HEK293T (cell line): ENCODE measurements around the gene S100A16.

ENCODE experiments used
- CTCF ChIA-PET: fragments of 350-600 bp; formaldehyde crosslinking; extraction: SDS; loops from one replicate; lab custom pipeline; 2021; ENCODE audit warnings: antibody characterized with exemption, inconsistent platforms; lab: Yijun Ruan, JAX
- POLR2A ChIA-PET: fragments of 350-600 bp; formaldehyde crosslinking; extraction: SDS; loops from one replicate; lab custom pipeline; 2020; ENCODE audit warnings: antibody characterized with exemption, inconsistent platforms; lab: Yijun Ruan, JAX
- DNase-seq: peaks from one replicate; pipeline ENCODE4 v3.0.0; 2012; ENCODE audit warnings: mixed read lengths; ENCODE audit errors: extremely low spot score
- ARNT ChIP-seq: fragments of 450-650 bp; IDR thresholded peaks from 2 replicates; pipeline ENCODE4 v1.6.1; 2017; ENCODE audit warnings: mild to moderate bottlenecking
- BHLHE40 ChIP-seq: fragments of 450-650 bp; IDR thresholded peaks from 2 replicates; pipeline ENCODE4 v1.6.1; 2016; ENCODE audit warnings: mild to moderate bottlenecking, moderate library complexity, borderline replicate concordance
- CTBP1 ChIP-seq: fragments of 450-650 bp; IDR thresholded peaks from 2 replicates; pipeline ENCODE4 v1.6.1; 2016; ENCODE audit warnings: borderline replicate concordance
- ELF4 ChIP-seq: fragments of 450-650 bp; IDR thresholded peaks from 2 replicates; pipeline ENCODE4 v1.6.1; 2017; ENCODE audit warnings: antibody characterized with exemption
- FOXA1 ChIP-seq: fragments of 450-650 bp; IDR thresholded peaks from 2 replicates; pipeline ENCODE4 v1.6.1; 2016; ENCODE audit warnings: mild to moderate bottlenecking
- FOXK2 ChIP-seq: fragments of 450-650 bp; IDR thresholded peaks from 2 replicates; pipeline ENCODE4 v1.6.1; 2016; ENCODE audit warnings: mild to moderate bottlenecking
- FOXM1 ChIP-seq: fragments of 450-650 bp; IDR thresholded peaks from 2 replicates; pipeline ENCODE4 v1.6.1; 2017; ENCODE audit warnings: mild to moderate bottlenecking, borderline replicate concordance
- HDGF ChIP-seq: fragments of 450-650 bp; IDR thresholded peaks from 2 replicates; pipeline ENCODE4 v1.6.1; 2017; ENCODE audit warnings: antibody characterized with exemption, borderline replicate concordance
- L3MBTL2 ChIP-seq: fragments of 450-650 bp; conservative IDR thresholded peaks from 2 replicates; pipeline ENCODE4 v1.6.1; 2016; ENCODE audit warnings: mild to moderate bottlenecking
- LEF1 ChIP-seq: fragments of 450-650 bp; IDR thresholded peaks from 2 replicates; pipeline ENCODE4 v1.6.1; 2017; ENCODE audit warnings: mild to moderate bottlenecking, borderline replicate concordance
- NFRKB ChIP-seq: fragments of 450-650 bp; IDR thresholded peaks from 2 replicates; pipeline ENCODE4 v1.6.1; 2016; ENCODE audit warnings: mild to moderate bottlenecking, moderate library complexity
- PKNOX1 ChIP-seq: fragments of 450-650 bp; IDR thresholded peaks from 2 replicates; pipeline ENCODE4 v1.6.1; 2016
- SP1 ChIP-seq: fragments of 450-650 bp; IDR thresholded peaks from 2 replicates; pipeline ENCODE4 v1.6.1; 2017
- SUZ12 ChIP-seq: fragments of 450-650 bp; IDR thresholded peaks from 2 replicates; pipeline ENCODE4 v1.6.1; 2016; ENCODE audit warnings: mild to moderate bottlenecking
- TARDBP ChIP-seq: fragments of 450-650 bp; IDR thresholded peaks from 2 replicates; pipeline ENCODE4 v1.6.1; 2016
- ZNF384 ChIP-seq: fragments of 450-650 bp; IDR thresholded peaks from 2 replicates; pipeline ENCODE4 v1.6.1; 2016

S100A16 gene

GRCh38 chr1:153561466-153561985 is 51.4 kb downstream of the S100A16 start:
- no peak for DNase-seq
- ChIA-PET POLR2A (interaction anchor here (0.7 to 1.6 kb wide), 4 partner anchors 9 to 17 kb away, joined by 3 to 4 read pairs (median 3); no protein-coding TSS in a partner anchor), CTCF (interaction anchor here (1.0 kb wide), 1 partner anchor 66 kb away, joined by 4 read pairs; the partner anchor contains the start of gene S100A13)
- TF ChIP-seq LEF1 (no peak), BHLHE40 (no peak), L3MBTL2 (no peak), NFRKB (no peak), CTBP1 (no peak), FOXM1 (no peak), PKNOX1 (no peak), HDGF (no peak), ZNF384 (no peak), FOXK2 (no peak), FOXA1 (no peak), TARDBP (no peak), SP1 (no peak)

GRCh38 chr1:153560771-153561465 is 52.0 kb downstream of the S100A16 start:
- CTCF ChIA-PET = interaction anchor here (1.0 kb wide), 1 partner anchor 66 kb away, joined by 4 read pairs; the partner anchor contains the start of gene S100A13
- no peak for TF ChIP-seq FOXA1
- no peak for TF ChIP-seq ELF4
- TF ChIP-seq SUZ12 = no peak
- TF ChIP-seq HDGF = no peak
- no peak for TF ChIP-seq CTBP1
- TF ChIP-seq L3MBTL2 = no peak
- TF ChIP-seq ZNF384 = no peak
- no peak for TF ChIP-seq FOXM1
- TF ChIP-seq FOXK2 = no peak
- no peak for TF ChIP-seq SP1
- TF ChIP-seq NFRKB = no peak
- TF ChIP-seq BHLHE40 = no peak
- TF ChIP-seq LEF1 = no peak
- no peak for TF ChIP-seq TARDBP
- TF ChIP-seq PKNOX1 = no peak
- no peak for TF ChIP-seq ARNT
- POLR2A ChIA-PET = interaction anchor here (0.7 to 1.1 kb wide), 2 partner anchors 8 to 9 kb away, joined by 3 read pairs; no protein-coding TSS in a partner anchor
- no peak for DNase-seq

- ChIA-PET CTCF (interaction anchor here (1.2 kb wide), 1 partner anchor 8 kb away, joined by 3 read pairs; no protein-coding TSS in a partner anchor), POLR2A (no interaction called here)
- TF ChIP-seq FOXM1 = no peak
- TF ChIP-seq ZNF384 = no peak
- no peak for TF ChIP-seq HDGF
- no peak for TF ChIP-seq SUZ12
- TF ChIP-seq PKNOX1 = no peak
- no peak for TF ChIP-seq BHLHE40
- TF ChIP-seq ARNT = no peak
- no peak for TF ChIP-seq L3MBTL2
- no peak for TF ChIP-seq ELF4
- TF ChIP-seq CTBP1 = no peak
- TF ChIP-seq NFRKB = no peak
- TF ChIP-seq LEF1 = no peak
- TF ChIP-seq FOXK2 = no peak
- DNase-seq = no peak
Observed at GRCh38 chr1:153560241-153560640, 52.7 kb downstream of the S100A16 start.

DNA sequence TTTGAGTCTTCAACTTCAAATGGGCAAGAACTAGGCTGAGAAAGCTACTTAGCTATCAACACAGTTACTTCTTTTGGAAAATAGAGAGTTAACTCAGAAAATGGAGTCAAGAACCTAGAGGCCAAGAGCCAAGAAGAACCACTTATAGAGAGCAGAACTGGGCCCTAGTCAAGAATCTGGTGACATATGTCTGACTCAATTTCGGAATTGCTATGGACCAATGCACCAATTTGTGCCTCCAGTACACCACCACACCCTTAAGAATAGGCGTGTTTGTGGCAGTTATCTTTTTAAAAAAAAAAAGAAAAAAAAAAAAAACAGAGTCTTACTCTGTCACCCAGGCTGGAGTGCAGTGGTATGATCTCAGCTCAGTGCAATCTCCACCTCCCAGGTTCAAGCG is 55.1 kb downstream of the S100A16 start:
- ChIA-PET CTCF (no interaction called here), POLR2A (interaction anchor here (1.1 kb wide), 1 partner anchor 76 kb away, joined by 4 read pairs; no protein-coding TSS in a partner anchor)
- DNase-seq = no peak
- TF ChIP-seq FOXA1 = no peak
- TF ChIP-seq BHLHE40 = no peak
- TF ChIP-seq PKNOX1 = no peak
- no peak for TF ChIP-seq FOXM1
- TF ChIP-seq CTBP1 = no peak
- no peak for TF ChIP-seq SUZ12
- no peak for TF ChIP-seq ARNT
- no peak for TF ChIP-seq ZNF384
- no peak for TF ChIP-seq NFRKB
- TF ChIP-seq LEF1 = no peak
- TF ChIP-seq HDGF = no peak
- no peak for TF ChIP-seq ELF4
